Liver (tissue), 9 donors: ENCODE data around the gene CRB1. TPM values are rescaled to one million over a fixed set of nuclear protein-coding genes. Genes with fewer than 3 reads are reported as not detected.

ENCODE experiments used
- DNase-seq: peaks from one replicate; pipeline ENCODE4 v3.0.0-alpha.2; 2017; ENCODE audit warnings: low spot score
- H3K27ac ChIP-seq, 2 donors: one replicate each; pipeline ENCODE4 v1.7.0; 2013; ENCODE audit warnings: inconsistent platforms in 2 of 2, low read length in 2 of 2, control low read depth in 1 of 2, low read depth in 1 of 2, mild to moderate bottlenecking in 1 of 2
- H3K27me3 ChIP-seq, 4 donors: one replicate each; pipeline versions ENCODE4 v1.6.1 to v1.7.0; 2013; ENCODE audit warnings: low read length in 3 of 4, inconsistent platforms in 1 of 4, mild to moderate bottlenecking in 1 of 4, moderate library complexity in 1 of 4; ENCODE audit not compliant: control insufficient read depth in 4 of 4, insufficient read depth in 4 of 4
- H3K36me3 ChIP-seq, 4 donors: one replicate each; pipeline versions ENCODE4 v1.6.1 to v1.7.0; 2013; ENCODE audit warnings: low read length in 3 of 4, mild to moderate bottlenecking in 3 of 4, low read depth in 1 of 4, moderate library complexity in 1 of 4; ENCODE audit not compliant: control insufficient read depth in 4 of 4, insufficient read depth in 3 of 4
- H3K4me1 ChIP-seq, 4 donors: one replicate each; pipeline versions ENCODE4 v1.6.1 to v1.7.0; 2013; ENCODE audit warnings: low read length in 3 of 4, mild to moderate bottlenecking in 3 of 4, moderate library complexity in 1 of 4; ENCODE audit not compliant: control insufficient read depth in 4 of 4, insufficient read depth in 4 of 4
- H3K4me3 ChIP-seq, 3 donors: one replicate each; pipeline versions ENCODE4 v1.6.1 to v1.7.0; 2013; ENCODE audit warnings: low read length in 3 of 3, control low read depth in 1 of 3, low read depth in 1 of 3, mild to moderate bottlenecking in 1 of 3
- H3K9ac ChIP-seq, 2 donors: one replicate each; pipeline ENCODE4 v1.7.0; 2013; ENCODE audit warnings: low read length in 2 of 2, mild to moderate bottlenecking in 2 of 2, moderate library complexity in 2 of 2, control low read depth in 1 of 2, low read depth in 1 of 2
- H3K9me3 ChIP-seq, 4 donors: one replicate each; pipeline versions ENCODE4 v1.6.1 to v1.7.0; 2013; ENCODE audit warnings: low read length in 3 of 4; ENCODE audit not compliant: control insufficient read depth in 4 of 4
- CTCF ChIP-seq: fragments of 150-350 bp; IDR thresholded peaks from 2 replicates; pipeline ENCODE4 v1.5.1; 2017; ENCODE audit warnings: improper control_type of control experiment, low read depth, low read length; ENCODE audit not compliant: missing input control
- FOXA1 ChIP-seq: IDR thresholded peaks from 2 replicates; pipeline ENCODE4 v1.6.1; 2016; ENCODE audit warnings: antibody characterized with exemption
- FOXA2 ChIP-seq: IDR thresholded peaks from 2 replicates; pipeline ENCODE4 v1.6.1; 2016; ENCODE audit warnings: antibody characterized with exemption
- GABPA ChIP-seq, 2 donors: IDR thresholded peaks in 1 of 2; conservative IDR thresholded peaks in 1 of 2; 2 replicates each; pipeline ENCODE4 v1.6.1; 2016; ENCODE audit warnings: antibody characterized with exemption in 2 of 2, mild to moderate bottlenecking in 1 of 2, moderate library complexity in 1 of 2
- NR2F2 ChIP-seq: IDR thresholded peaks from 2 replicates; pipeline ENCODE4 v1.6.1; 2016; ENCODE audit warnings: antibody characterized with exemption
- RAD21 ChIP-seq, 2 donors: IDR thresholded peaks; 2 replicates each; pipeline ENCODE4 v1.6.1; 2016; ENCODE audit warnings: antibody characterized with exemption in 2 of 2, mild to moderate bottlenecking in 2 of 2
- REST ChIP-seq: IDR thresholded peaks from 2 replicates; pipeline ENCODE4 v1.6.1; 2016; ENCODE audit warnings: antibody characterized with exemption, mild to moderate bottlenecking
- YY1 ChIP-seq: IDR thresholded peaks from 2 replicates; pipeline ENCODE4 v1.6.1; 2016; ENCODE audit warnings: antibody characterized with exemption, mild to moderate bottlenecking
- WGBS: extraction: QIAGEN DNeasy Blood & Tissue Kit; methylation state at CpG from one replicate; pipeline ENCODE4 v1.1.7; 2013; 5-methylcytosine and 5-hydroxymethylcytosine counted together
- polyA plus RNA-seq, 2 donors: library from polyadenylated mRNA; stranded (reverse) in 1 of 2; unstranded in 1 of 2; fragments of 200-250 nt in 1 of 2; fragments of >200 nt in 1 of 2; fragmentation: Nextera tagmentation in 1 of 2; extraction: Ambion mirVana in 1 of 2; gene quantifications; one replicate each; pipeline versions ENCODE4 v1.2.1 to v1.2.3, GENCODE V29; 2013 to 2015
- total RNA-seq, 2 donors: library from RNA; depleted of rRNA; stranded (reverse); fragments of >200 nt; gene quantifications; one replicate each; pipeline ENCODE4 v1.2.3, GENCODE V29; 2014
- TF ChIP-seq, protein P1 (sequence below): IDR thresholded peaks from 2 replicates; pipeline ENCODE4 v1.6.1; 2016; ENCODE audit warnings: antibody characterized with exemption
- donor health status: healthy.
- donor health status: healthy.
- donor health status: healthy.
- donor health status: healthy.
- donor health status: healthy.

The CRB1 gene
- total and polyA plus RNA-seq, 4 donors: 5.1 TPM; not detected in 3

GRCh38 chr1:197384471-197384870, 116.4 kb downstream of the CRB1 start:
- H3K27me3 ChIP-seq: peaks cover 0 to 6% (median 0%) of the 10 kb centered on the region in 4 donors
- no peaks in the 10 kb centered on the region for H3K9me3 ChIP-seq
- TF ChIP-seq CTCF (no peak), FOXA2 (no peak), GABPA (IDR thresholded peaks at IDR 0.05 in 1 of 2, conservative IDR thresholded peaks at IDR 0.05 in 1 of 2) (no peak)
- no peaks in the 10 kb centered on the region for H3K4me1 ChIP-seq
- no peaks in the 10 kb centered on the region for H3K36me3 ChIP-seq
- DNase-seq: no peak
- WGBS: 73% methylated on average over 6 of the region's 6 CpGs
- no peak overlapping the region for H3K4me3 ChIP-seq
- H3K9ac ChIP-seq: no peak overlapping the region
- no peak overlapping the region for H3K27ac ChIP-seq

- Histone ChIP-seq H3K9ac (no peak overlapping the region), H3K36me3 (no peaks in the 10 kb centered on the region), H3K27me3 (peaks cover 0 to 4% (median 0%) of the 10 kb centered on the region in 4 donors), H3K9me3 (no peaks in the 10 kb centered on the region), H3K4me3 (no peak overlapping the region), H3K27ac (no peak overlapping the region), H3K4me1 (no peaks in the 10 kb centered on the region)
- DNase-seq: no peak
- TF ChIP-seq, protein P1, sequence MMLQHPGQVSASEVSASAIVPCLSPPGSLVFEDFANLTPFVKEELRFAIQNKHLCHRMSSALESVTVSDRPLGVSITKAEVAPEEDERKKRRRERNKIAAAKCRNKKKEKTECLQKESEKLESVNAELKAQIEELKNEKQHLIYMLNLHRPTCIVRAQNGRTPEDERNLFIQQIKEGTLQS: no peak
- TF ChIP-seq YY1 (no peak), FOXA2 (no peak), NR2F2 (no peak), REST (no peak), RAD21 (IDR thresholded peaks at IDR 0.05) (no peak), FOXA1 (no peak), CTCF (no peak), GABPA (IDR thresholded peaks at IDR 0.05 in 1 of 2, conservative IDR thresholded peaks at IDR 0.05 in 1 of 2) (no peak)
- WGBS: 100% methylated on average over 1 of the region's 1 CpG
These were observed 120.7 kb downstream of the CRB1 start for GRCh38 chr1:197388801-197389200.
